Measurements from ENCODE around the gene ANKRD44.

GRCh38 chr2:196990788-196991461 lies 319.7 kb downstream of the ANKRD44 start:
- no peak for TF ChIP-seq EZH2 (IDR thresholded peaks at IDR 0.05)
- no peak for TF ChIP-seq EZH2phosphoT487 (IDR thresholded peaks at IDR 0.05)
- no peak for TF ChIP-seq CTCF (IDR thresholded peaks at IDR 0.05)
